Measurements from ENCODE around the gene NUP133.
"Not testable (repeated sequence)": the region's sequence is repeated elsewhere in the genome, so short reads cannot be mapped to it uniquely, and the experiment has no call there.

The NUP133 gene

GRCh38 chr1:229411434-229412055 lies 96.6 kb downstream of the NUP133 start:
- DNase-seq (ENCODE audit: low spot score), result no peak

- peak; percentile 31 for DNase-seq (ENCODE audit: low spot score)
These were observed 97.3 kb downstream of the NUP133 start for GRCh38 chr1:229410692-229411433.

- DNase-seq (ENCODE audit: low spot score), result no peak
These were observed 97.8 kb downstream of the NUP133 start for GRCh38 chr1:229410370-229410691.

GRCh38 chr1:229409616-229410369 lies 98.3 kb downstream of the NUP133 start:
- no peak for DNase-seq (ENCODE audit: low spot score)

- DNase-seq (ENCODE audit: low spot score), result no peak
These were observed 99.6 kb downstream of the NUP133 start for GRCh38 chr1:229408458-229409037.

GRCh38 chr1:229407206-229408026 lies 100.7 kb downstream of the NUP133 start:
- DNase-seq (ENCODE audit: low spot score), result no peak

- DNase-seq (ENCODE audit: low spot score), result no peak
These were observed 101.3 kb downstream of the NUP133 start for GRCh38 chr1:229406798-229407197.

- DNase-seq (ENCODE audit: low spot score), result no peak
These were observed 104.6 kb downstream of the NUP133 start for GRCh38 chr1:229403573-229403972.

- DNase-seq (ENCODE audit: low spot score), result no peak
These were observed 105.1 kb downstream of the NUP133 start for GRCh38 chr1:229402993-229403392.

GRCh38 chr1:229402329-229402728 lies 105.8 kb downstream of the NUP133 start:
- not testable (repeated sequence) for DNase-seq (ENCODE audit: low spot score)

GRCh38 chr1:229397762-229398161 lies 110.4 kb downstream of the NUP133 start:
- no peak for DNase-seq (ENCODE audit: low spot score)

GRCh38 chr1:229396585-229397206 lies 111.4 kb downstream of the NUP133 start:
- DNase-seq (ENCODE audit: low spot score), result no peak

GRCh38 chr1:229394517-229394916 lies 113.6 kb downstream of the NUP133 start:
- not testable (repeated sequence) for DNase-seq (ENCODE audit: low spot score)

GRCh38 chr1:229392936-229393335 lies 115.2 kb downstream of the NUP133 start:
- DNase-seq (ENCODE audit: low spot score), result no peak

All from LoVo (cell line).